H9 (cell line): ENCODE results near the gene ARPP21. TPM values are rescaled to one million over a fixed set of nuclear protein-coding genes. Genes with fewer than 3 reads are reported as not detected.

Experiments
- DNase-seq: peaks from one replicate; pipeline ENCODE4 v3.0.0-alpha.2; 2017
- H2AFZ ChIP-seq: one replicate; pipeline ENCODE4 v1.6.1; 2013; ENCODE audit warnings: mild to moderate bottlenecking, low read length, control low read depth, moderate library complexity
- H2AK5ac ChIP-seq: 2 replicates; pipeline ENCODE4 v1.6.1; 2013; ENCODE audit warnings: low read length, control low read depth, mixed read lengths; ENCODE audit not compliant: insufficient read length
- H2BK120ac ChIP-seq: one replicate; pipeline ENCODE4 v1.6.1; 2013; ENCODE audit warnings: low read depth, mild to moderate bottlenecking, low read length, control low read depth, inconsistent platforms; ENCODE audit not compliant: poor library complexity, severe bottlenecking
- H2BK12ac ChIP-seq: 2 replicates; pipeline ENCODE4 v1.6.1; 2013; ENCODE audit warnings: low read length, control low read depth, mixed read lengths, low read depth; ENCODE audit not compliant: insufficient read length
- H2BK15ac ChIP-seq: 2 replicates; pipeline ENCODE4 v1.6.1; 2013; ENCODE audit warnings: low read depth, low read length, control low read depth
- H2BK20ac ChIP-seq: one replicate; pipeline ENCODE4 v1.6.1; 2013; ENCODE audit warnings: low read depth, mild to moderate bottlenecking, low read length, control low read depth, inconsistent platforms; ENCODE audit not compliant: poor library complexity, severe bottlenecking
- H2BK5ac ChIP-seq: 2 replicates; pipeline ENCODE4 v1.6.1; 2013; ENCODE audit warnings: low read length, control low read depth, mixed read lengths; ENCODE audit not compliant: insufficient read length
- H3K14ac ChIP-seq: 2 replicates; pipeline ENCODE4 v1.6.1; 2013; ENCODE audit warnings: low read length, control low read depth; ENCODE audit not compliant: insufficient read depth
- H3K18ac ChIP-seq: 2 replicates; pipeline ENCODE4 v1.6.1; 2013; ENCODE audit warnings: low read depth, mild to moderate bottlenecking, mixed read lengths, low read length, control low read depth; ENCODE audit not compliant: insufficient read length
- H3K23ac ChIP-seq: 2 replicates; pipeline ENCODE4 v1.6.1; 2013; ENCODE audit warnings: low read length, control low read depth, mixed read lengths, low read depth; ENCODE audit not compliant: insufficient read length
- H3K23me2 ChIP-seq: 2 replicates; pipeline ENCODE4 v1.6.1; 2013; ENCODE audit warnings: low read depth, mild to moderate bottlenecking, mixed read lengths, low read length, control low read depth; ENCODE audit not compliant: insufficient read length, poor library complexity, severe bottlenecking
- H3K27ac ChIP-seq: 2 replicates; pipeline ENCODE4 v1.5.1; 2013; ENCODE audit warnings: low read length, control low read depth, mixed read lengths, low read depth; ENCODE audit not compliant: insufficient read length
- H3K27me3 ChIP-seq: 2 replicates; pipeline ENCODE4 v1.6.1; 2013; ENCODE audit warnings: low read length, control low read depth, inconsistent platforms; ENCODE audit not compliant: insufficient read depth
- H3K4ac ChIP-seq: 2 replicates; pipeline ENCODE4 v1.6.1; 2013; ENCODE audit warnings: low read depth, mild to moderate bottlenecking, control low read depth, inconsistent platforms, low read length, moderate library complexity
- H3K4me1 ChIP-seq: 2 replicates; pipeline ENCODE4 v1.6.1; 2013; ENCODE audit warnings: low read length, control low read depth, inconsistent platforms; ENCODE audit not compliant: insufficient read depth
- H3K4me2 ChIP-seq: 2 replicates; pipeline ENCODE4 v1.6.1; 2013; ENCODE audit warnings: low read length, control low read depth, mixed read lengths; ENCODE audit not compliant: insufficient read length, insufficient read depth
- H3K56ac ChIP-seq: 2 replicates; pipeline ENCODE4 v1.6.1; 2013; ENCODE audit warnings: low read depth, mild to moderate bottlenecking, mixed read lengths, low read length, control low read depth; ENCODE audit not compliant: insufficient read length
- H3K79me1 ChIP-seq: 2 replicates; pipeline ENCODE4 v1.6.1; 2013; ENCODE audit warnings: low read depth, mild to moderate bottlenecking, moderate library complexity, low read length, control low read depth, inconsistent platforms; ENCODE audit not compliant: insufficient read depth, poor library complexity, severe bottlenecking
- H3K79me2 ChIP-seq: 2 replicates; pipeline ENCODE4 v1.6.1; 2013; ENCODE audit warnings: low read length, control low read depth, inconsistent platforms; ENCODE audit not compliant: insufficient read depth
- H3K9ac ChIP-seq: 2 replicates; pipeline ENCODE4 v1.6.1; 2013; ENCODE audit warnings: low read length, control low read depth, mixed read lengths; ENCODE audit not compliant: insufficient read length; ENCODE audit errors: extremely low read depth
- H3K9me3 ChIP-seq: one replicate; pipeline ENCODE4 v1.6.1; 2013; ENCODE audit warnings: low read depth, low read length, inconsistent platforms; ENCODE audit not compliant: control insufficient read depth
- H3T11ph ChIP-seq: one replicate; pipeline ENCODE4 v1.6.1; 2013; ENCODE audit warnings: mild to moderate bottlenecking, low read length, control low read depth, inconsistent platforms
- H4K20me1 ChIP-seq: one replicate; pipeline ENCODE4 v1.6.1; 2013; ENCODE audit not compliant: control insufficient read depth, insufficient read length, insufficient read depth
- H4K5ac ChIP-seq: 2 replicates; pipeline ENCODE4 v1.6.1; 2013; ENCODE audit warnings: low read depth, mild to moderate bottlenecking, mixed read lengths, low read length, control low read depth; ENCODE audit not compliant: insufficient read length
- H4K8ac ChIP-seq: replicated peaks from 2 replicates; pipeline ENCODE4 v1.6.1; 2013; ENCODE audit warnings: low read length, control low read depth, mixed read lengths, low read depth; ENCODE audit not compliant: insufficient read length
- H4K91ac ChIP-seq: 2 replicates; pipeline ENCODE4 v1.6.1; 2013; ENCODE audit warnings: low read depth, mild to moderate bottlenecking, moderate library complexity, mixed read lengths, low read length, control low read depth; ENCODE audit not compliant: insufficient read length
- H3K27ac Mint-ChIP-seq, 3 experiments: 2 replicates in 2 of 3; 3 replicates in 1 of 3; pipeline ENCODE4 v1.8.0; 2020 to 2021; ENCODE audit warnings: mixed read lengths in 3 of 3, mild to moderate bottlenecking in 1 of 3, moderate library complexity in 1 of 3
- H3K27me3 Mint-ChIP-seq: 2 replicates; pipeline ENCODE4 v1.8.0; 2021; ENCODE audit warnings: low read depth, mild to moderate bottlenecking, moderate library complexity, mixed read lengths
- H3K36me3 Mint-ChIP-seq, 3 experiments: 2 replicates in 2 of 3; 3 replicates in 1 of 3; pipeline ENCODE4 v1.8.0; 2020 to 2021; ENCODE audit warnings: low read depth in 3 of 3, mixed read lengths in 3 of 3; ENCODE audit not compliant: insufficient read depth in 1 of 3
- H3K4me1 Mint-ChIP-seq, 2 experiments: 2 replicates each; pipeline ENCODE4 v1.8.0; 2020; ENCODE audit warnings: mixed read lengths in 2 of 2
- H3K4me3 Mint-ChIP-seq, 2 experiments: 2 replicates in 1 of 2; 3 replicates in 1 of 2; pipeline ENCODE4 v1.8.0; 2020 to 2021; ENCODE audit warnings: mild to moderate bottlenecking in 2 of 2, mixed read lengths in 2 of 2, moderate library complexity in 1 of 2
- H3K9me3 Mint-ChIP-seq, 2 experiments: 2 replicates in 1 of 2; 3 replicates in 1 of 2; pipeline ENCODE4 v1.8.0; 2020; ENCODE audit warnings: mild to moderate bottlenecking in 2 of 2, mixed read lengths in 2 of 2, moderate library complexity in 1 of 2
- WGBS: extraction: QIAGEN DNeasy Blood & Tissue Kit; methylation state at CpG from one replicate; pipeline ENCODE4 v1.1.7; 2013; ENCODE audit warnings: missing lambda C conversion rate, low lambda C conversion rate, mixed read lengths; ENCODE audit not compliant: insufficient read length; ENCODE audit errors: extremely low coverage; 5-methylcytosine and 5-hydroxymethylcytosine counted together
- total RNA-seq: library from RNA; stranded (reverse); gene quantifications from 2 replicates; pipeline ENCODE4 v1.2.1, GENCODE V29; 2021
- TF ChIP-seq, protein P1 (sequence below): fragments of 200-600 bp; sonication (generic); conservative IDR thresholded peaks from 3 replicates; pipeline ENCODE4 v1.8.0; 2021; ENCODE audit warnings: antibody characterized with exemption, mild to moderate bottlenecking

ARPP21 gene
- total RNA-seq, 1 experiment from 2014 or later, result not detected

DNA sequence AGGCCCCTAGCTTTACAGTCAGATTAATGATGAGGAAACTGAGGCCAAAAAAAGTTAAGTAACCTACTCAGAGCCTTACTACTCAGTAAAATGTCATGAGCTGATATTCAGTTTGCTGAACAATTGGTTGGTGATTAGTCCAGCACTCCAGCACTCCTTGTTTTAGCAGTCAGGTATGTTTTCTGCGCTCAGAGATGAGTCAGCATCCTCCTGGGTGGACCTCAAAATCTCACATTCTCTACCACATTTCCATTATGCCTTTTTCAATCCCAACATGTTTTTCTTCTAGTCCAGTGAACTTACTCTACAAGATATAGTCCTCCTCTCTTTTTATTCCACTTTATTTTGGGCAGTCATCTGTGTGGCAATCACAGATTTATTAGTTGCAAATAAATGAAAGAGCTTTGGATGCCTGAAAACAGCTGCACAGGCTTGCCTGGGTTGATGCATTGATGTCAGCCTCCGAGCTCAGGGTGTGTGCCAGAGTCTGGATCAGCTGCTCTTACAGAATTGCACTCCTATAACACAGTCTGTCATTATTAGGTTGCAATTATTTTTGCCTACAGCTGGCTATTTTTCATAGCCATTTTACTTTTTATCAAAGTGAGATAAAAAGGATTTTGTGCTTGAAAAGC lies 133.2 kb downstream of the ARPP21 start:
- Histone ChIP-seq H2BK120ac (no peak overlapping the region), H2BK12ac (no peak overlapping the region), H3K27me3 (no peaks in the 10 kb centered on the region), H3K4me2 (no peak overlapping the region), H3K9me3 (no peaks in the 10 kb centered on the region), H2AFZ (no peak overlapping the region), H3K4ac (no peak overlapping the region), H3K9ac (no peak overlapping the region), H4K20me1 (no peaks in the 10 kb centered on the region), H4K8ac (no peak overlapping the region), H3T11ph (no peak overlapping the region), H4K5ac (no peak overlapping the region), H3K23ac (no peak overlapping the region), H3K23me2 (no peaks in the 10 kb centered on the region), H2AK5ac (no peak overlapping the region), H4K91ac (no peak overlapping the region), H3K27ac (no peak overlapping the region), H3K56ac (no peak overlapping the region), H3K79me2 (no peaks in the 10 kb centered on the region), H3K18ac (no peak overlapping the region), H3K4me1 (no peaks in the 10 kb centered on the region), H2BK20ac (no peak overlapping the region), H3K14ac (no peak overlapping the region), H2BK5ac (no peak overlapping the region), H3K79me1 (no peaks in the 10 kb centered on the region), H2BK15ac (no peak overlapping the region)
- H3K4me1 Mint-ChIP-seq, result peaks cover 4 to 5% of the 10 kb centered on the region in 2 experiments; a peak in 2 of 4 replicates
- no peak for DNase-seq
- H3K4me3 Mint-ChIP-seq, result no peak overlapping the region
- no peaks in the 10 kb centered on the region for H3K9me3 Mint-ChIP-seq
- whole genome bisulfite sequencing, result no CpG with 5 or more reads among the region's 2 CpGs
- no peaks in the 10 kb centered on the region for H3K36me3 Mint-ChIP-seq
- no peaks in the 10 kb centered on the region for H3K27me3 Mint-ChIP-seq
- TF ChIP-seq, protein P1, sequence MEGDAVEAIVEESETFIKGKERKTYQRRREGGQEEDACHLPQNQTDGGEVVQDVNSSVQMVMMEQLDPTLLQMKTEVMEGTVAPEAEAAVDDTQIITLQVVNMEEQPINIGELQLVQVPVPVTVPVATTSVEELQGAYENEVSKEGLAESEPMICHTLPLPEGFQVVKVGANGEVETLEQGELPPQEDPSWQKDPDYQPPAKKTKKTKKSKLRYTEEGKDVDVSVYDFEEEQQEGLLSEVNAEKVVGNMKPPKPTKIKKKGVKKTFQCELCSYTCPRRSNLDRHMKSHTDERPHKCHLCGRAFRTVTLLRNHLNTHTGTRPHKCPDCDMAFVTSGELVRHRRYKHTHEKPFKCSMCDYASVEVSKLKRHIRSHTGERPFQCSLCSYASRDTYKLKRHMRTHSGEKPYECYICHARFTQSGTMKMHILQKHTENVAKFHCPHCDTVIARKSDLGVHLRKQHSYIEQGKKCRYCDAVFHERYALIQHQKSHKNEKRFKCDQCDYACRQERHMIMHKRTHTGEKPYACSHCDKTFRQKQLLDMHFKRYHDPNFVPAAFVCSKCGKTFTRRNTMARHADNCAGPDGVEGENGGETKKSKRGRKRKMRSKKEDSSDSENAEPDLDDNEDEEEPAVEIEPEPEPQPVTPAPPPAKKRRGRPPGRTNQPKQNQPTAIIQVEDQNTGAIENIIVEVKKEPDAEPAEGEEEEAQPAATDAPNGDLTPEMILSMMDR, result no peak
- no peak overlapping the region for H3K27ac Mint-ChIP-seq
